GM06990 (cell line): ENCODE data around the gene HYOU1.
A peak's percentile ranks its signal among the peaks of the same experiment; 100 is the strongest.

Experiments used
- DNase-seq: peaks from one replicate; pipeline ENCODE4 v3.0.0-alpha.2; 2011; ENCODE audit not compliant: insufficient read length; ENCODE audit errors: extremely low read depth
- H3K27me3 ChIP-seq: replicated peaks from 2 replicates; pipeline ENCODE4 v1.6.0; 2011; ENCODE audit warnings: low read length; ENCODE audit not compliant: control insufficient read depth, insufficient read depth
- H3K36me3 ChIP-seq: 2 replicates; pipeline ENCODE4 v1.5.1; 2011; ENCODE audit warnings: low read length; ENCODE audit not compliant: control insufficient read depth, insufficient read depth
- H3K4me3 ChIP-seq: replicated peaks from 2 replicates; pipeline ENCODE4 v1.5.1; 2011; ENCODE audit warnings: low read depth, mild to moderate bottlenecking, control low read depth, low read length
- CTCF ChIP-seq: IDR thresholded peaks from 2 replicates; pipeline ENCODE4 v1.5.1; 2011; ENCODE audit warnings: low read length, control low read depth, mild to moderate bottlenecking, inconsistent platforms; ENCODE audit not compliant: insufficient read depth, poor library complexity, severe bottlenecking

Gene HYOU1

GRCh38 chr11:119006656-119007055 lies 50.3 kb downstream of the HYOU1 start:
- DNase-seq = no peak
- H3K36me3 ChIP-seq = peaks cover 6% of the 10 kb centered on the region
- H3K4me3 ChIP-seq = no peak overlapping the region
- H3K27me3 ChIP-seq = no peaks in the 10 kb centered on the region
- TF ChIP-seq CTCF = no peak

DNA sequence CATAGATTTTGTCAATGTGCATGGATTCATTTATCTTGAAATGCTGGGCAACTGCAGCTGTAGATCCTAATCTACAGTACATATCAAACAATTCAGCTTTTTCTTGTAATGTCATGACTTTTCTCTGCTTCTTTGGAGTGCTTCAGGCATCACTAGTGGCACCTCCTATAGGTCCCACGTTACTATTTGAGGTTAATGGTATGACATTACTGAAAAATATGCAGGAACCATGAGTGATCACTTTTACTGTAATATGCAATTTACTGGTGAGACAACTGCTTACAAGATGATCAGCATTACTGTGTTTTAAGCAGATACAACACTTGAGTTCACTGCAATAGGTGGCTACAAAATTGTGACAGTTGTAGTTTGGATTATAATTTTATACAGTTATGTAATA lies 56.1 kb downstream of the HYOU1 start:
- Histone ChIP-seq H3K27me3 (no peaks in the 10 kb centered on the region), H3K36me3 (no peaks in the 10 kb centered on the region; the same call in 1 of the 2 replicates), H3K4me3 (no peak overlapping the region)
- TF ChIP-seq CTCF = no peak
- DNase-seq = no peak

DNA sequence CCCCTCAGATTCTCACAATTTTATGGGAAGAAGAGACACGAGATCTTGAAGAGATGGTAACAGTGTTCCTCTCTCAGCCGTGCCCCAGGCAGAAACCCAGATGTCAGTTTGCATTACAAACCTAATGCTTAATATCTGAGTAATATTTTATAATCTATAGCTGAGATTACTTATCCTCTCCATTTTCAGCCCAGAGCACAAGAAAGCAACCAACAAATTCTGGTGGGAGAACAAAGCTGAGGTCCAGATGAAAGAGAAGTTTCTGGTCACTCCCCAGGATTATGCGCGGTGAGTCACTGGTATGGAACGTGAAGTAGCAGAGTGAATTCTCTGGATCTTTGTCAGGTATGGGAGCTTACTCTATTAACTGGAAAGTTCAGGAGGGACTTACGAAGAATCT lies 58.2 kb downstream of the HYOU1 start:
- no peak for DNase-seq
- no peak for TF ChIP-seq CTCF
- H3K4me3 ChIP-seq = peak overlapping the region; percentile 88
- H3K27me3 ChIP-seq = no peaks in the 10 kb centered on the region
- H3K36me3 ChIP-seq = no peaks in the 10 kb centered on the region; the same call in 1 of the 2 replicates

DNA sequence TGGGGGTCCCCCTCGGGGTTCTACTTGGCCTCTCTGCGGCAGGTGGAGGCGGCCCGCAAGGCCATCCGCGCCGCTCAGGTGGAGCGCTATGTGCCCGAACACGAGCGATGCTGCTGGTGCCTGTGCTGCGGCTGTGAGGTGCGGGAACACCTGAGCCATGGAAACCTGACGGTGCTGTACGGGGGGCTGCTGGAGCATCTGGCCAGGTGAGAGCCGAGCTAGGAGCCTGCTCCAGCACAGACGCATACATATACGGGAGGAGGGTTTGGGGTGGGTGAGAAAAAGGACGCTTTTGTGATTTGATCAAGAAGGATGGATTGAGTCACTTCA lies 58.7 kb downstream of the HYOU1 start:
- no peak for TF ChIP-seq CTCF
- peak overlapping the region; percentile 88 for H3K4me3 ChIP-seq
- no peak for DNase-seq
- no peaks in the 10 kb centered on the region; the same call in 1 of the 2 replicates for H3K36me3 ChIP-seq
- H3K27me3 ChIP-seq = no peaks in the 10 kb centered on the region

DNA sequence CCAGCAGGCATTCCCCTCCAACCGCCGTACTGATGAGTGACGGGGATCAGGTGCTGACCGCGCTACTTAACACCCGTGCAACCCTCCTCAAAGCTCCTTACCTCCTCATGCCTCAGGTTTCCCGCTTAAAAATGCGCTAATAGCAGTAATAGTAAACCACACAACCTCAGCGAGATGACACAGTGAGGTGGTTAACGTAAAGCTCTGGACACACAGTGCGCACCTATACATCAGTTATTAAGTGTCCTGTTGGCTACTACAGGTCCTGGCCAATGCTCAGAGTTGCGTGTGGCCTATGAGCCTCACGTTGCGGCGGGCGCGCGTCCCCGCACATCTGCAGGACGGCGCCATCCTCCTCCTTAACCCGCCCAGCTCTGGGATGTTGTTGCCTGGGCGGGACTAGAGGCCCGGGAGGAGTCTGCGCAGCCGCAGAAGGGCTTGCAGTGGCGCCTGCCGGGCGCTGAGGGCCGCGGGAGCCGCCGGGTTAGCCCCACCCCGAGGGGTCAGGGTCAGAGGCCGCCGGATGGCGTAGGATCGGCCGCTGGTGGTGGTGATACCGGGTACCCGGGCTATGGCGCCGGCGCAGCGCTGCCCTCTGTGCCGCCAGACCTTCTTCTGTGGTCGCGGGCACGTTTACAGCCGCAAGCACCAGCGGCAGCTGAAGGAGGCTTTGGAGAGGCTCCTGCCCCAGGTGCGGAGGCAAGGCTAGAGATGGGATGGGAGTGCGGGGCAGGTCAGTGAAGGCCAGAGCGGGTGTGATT lies 59.2 kb downstream of the HYOU1 start, which contains the start of gene CENATAC:
Gene CENATAC (plus strand): TSS at position 512 of the 761 bp plus-strand sequence. CDS start 60 bp downstream, at position 572.
- Histone ChIP-seq H3K36me3 (no peaks in the 10 kb centered on the region; the same call in 1 of the 2 replicates), H3K27me3 (no peaks in the 10 kb centered on the region), H3K4me3 (peak within 1 kb of the TSS; percentile 88)
- peak; percentile 93 for DNase-seq
- no peak for TF ChIP-seq CTCF
